CMK (cell line): ENCODE results near the gene DICER1.

Source experiments
- DNase-seq: peaks from one replicate; pipeline ENCODE4 v3.0.0-alpha.2; 2010; ENCODE audit warnings: low read depth

DICER1 gene

GRCh38 chr14:95077345-95077744 is 80.0 kb downstream of the DICER1 start:
- no peak for DNase-seq

- DNase-seq = no peak
Measured at GRCh38 chr14:95075789-95076188, 81.5 kb downstream of the DICER1 start.

- DNase-seq = no peak
Measured at GRCh38 chr14:95073947-95074346, 83.4 kb downstream of the DICER1 start.

GRCh38 chr14:95072310-95072905 is 84.9 kb downstream of the DICER1 start:
- no peak for DNase-seq

- DNase-seq = no peak
Measured at GRCh38 chr14:95071649-95072280, 85.6 kb downstream of the DICER1 start.

- no peak for DNase-seq
Measured at GRCh38 chr14:95070748-95071435, 86.4 kb downstream of the DICER1 start.

- DNase-seq = no peak
Measured at GRCh38 chr14:95069547-95069946, 87.8 kb downstream of the DICER1 start.

- no peak for DNase-seq
Measured at GRCh38 chr14:95069018-95069417, 88.3 kb downstream of the DICER1 start.

- no peak for DNase-seq
Measured at GRCh38 chr14:95068521-95068920, 88.8 kb downstream of the DICER1 start.

GRCh38 chr14:95068080-95068479 is 89.2 kb downstream of the DICER1 start:
- DNase-seq = no peak

- no peak for DNase-seq
Measured at GRCh38 chr14:95067526-95067925, 89.8 kb downstream of the DICER1 start.

GRCh38 chr14:95066427-95066986 is 90.8 kb downstream of the DICER1 start:
- DNase-seq = no peak

GRCh38 chr14:95065411-95065810 is 91.9 kb downstream of the DICER1 start:
- no peak for DNase-seq

GRCh38 chr14:95064734-95065133 is 92.6 kb downstream of the DICER1 start:
- no peak for DNase-seq

GRCh38 chr14:95064256-95064655 is 93.1 kb downstream of the DICER1 start:
- DNase-seq = no peak

GRCh38 chr14:95063391-95063790 is 93.9 kb downstream of the DICER1 start:
- no peak for DNase-seq

GRCh38 chr14:95062946-95063345 is 94.4 kb downstream of the DICER1 start:
- no peak for DNase-seq

- no peak for DNase-seq
Measured at GRCh38 chr14:95062220-95062619, 95.1 kb downstream of the DICER1 start.

GRCh38 chr14:95061317-95062093 is 95.8 kb downstream of the DICER1 start:
- DNase-seq = no peak

- no peak for DNase-seq
Measured at GRCh38 chr14:95059126-95059525, 98.2 kb downstream of the DICER1 start.

GRCh38 chr14:95058491-95058890 is 98.8 kb downstream of the DICER1 start:
- no peak for DNase-seq

- DNase-seq = no peak
Measured at GRCh38 chr14:95057851-95058250, 99.5 kb downstream of the DICER1 start.
